H9 (cell line): ENCODE data around the gene CCT3. TPM values are rescaled to one million over a fixed set of nuclear protein-coding genes. Genes with fewer than 3 reads are reported as not detected.

Experiments
- DNase-seq: peaks from one replicate; pipeline ENCODE4 v3.0.0-alpha.2; 2017
- H2AFZ ChIP-seq: one replicate; pipeline ENCODE4 v1.6.1; 2013; ENCODE audit warnings: mild to moderate bottlenecking, low read length, control low read depth, moderate library complexity
- H2AK5ac ChIP-seq: 2 replicates; pipeline ENCODE4 v1.6.1; 2013; ENCODE audit warnings: low read length, control low read depth, mixed read lengths; ENCODE audit not compliant: insufficient read length
- H2BK120ac ChIP-seq: one replicate; pipeline ENCODE4 v1.6.1; 2013; ENCODE audit warnings: low read depth, mild to moderate bottlenecking, low read length, control low read depth, inconsistent platforms; ENCODE audit not compliant: poor library complexity, severe bottlenecking
- H2BK12ac ChIP-seq: 2 replicates; pipeline ENCODE4 v1.6.1; 2013; ENCODE audit warnings: low read length, control low read depth, mixed read lengths, low read depth; ENCODE audit not compliant: insufficient read length
- H2BK15ac ChIP-seq: 2 replicates; pipeline ENCODE4 v1.6.1; 2013; ENCODE audit warnings: low read depth, low read length, control low read depth
- H2BK20ac ChIP-seq: one replicate; pipeline ENCODE4 v1.6.1; 2013; ENCODE audit warnings: low read depth, mild to moderate bottlenecking, low read length, control low read depth, inconsistent platforms; ENCODE audit not compliant: poor library complexity, severe bottlenecking
- H2BK5ac ChIP-seq: 2 replicates; pipeline ENCODE4 v1.6.1; 2013; ENCODE audit warnings: low read length, control low read depth, mixed read lengths; ENCODE audit not compliant: insufficient read length
- H3K14ac ChIP-seq: 2 replicates; pipeline ENCODE4 v1.6.1; 2013; ENCODE audit warnings: low read length, control low read depth; ENCODE audit not compliant: insufficient read depth
- H3K18ac ChIP-seq: 2 replicates; pipeline ENCODE4 v1.6.1; 2013; ENCODE audit warnings: low read depth, mild to moderate bottlenecking, mixed read lengths, low read length, control low read depth; ENCODE audit not compliant: insufficient read length
- H3K23ac ChIP-seq: 2 replicates; pipeline ENCODE4 v1.6.1; 2013; ENCODE audit warnings: low read length, control low read depth, mixed read lengths, low read depth; ENCODE audit not compliant: insufficient read length
- H3K23me2 ChIP-seq: 2 replicates; pipeline ENCODE4 v1.6.1; 2013; ENCODE audit warnings: low read depth, mild to moderate bottlenecking, mixed read lengths, low read length, control low read depth; ENCODE audit not compliant: insufficient read length, poor library complexity, severe bottlenecking
- H3K27ac ChIP-seq: 2 replicates; pipeline ENCODE4 v1.5.1; 2013; ENCODE audit warnings: low read length, control low read depth, mixed read lengths, low read depth; ENCODE audit not compliant: insufficient read length
- H3K27me3 ChIP-seq: 2 replicates; pipeline ENCODE4 v1.6.1; 2013; ENCODE audit warnings: low read length, control low read depth, inconsistent platforms; ENCODE audit not compliant: insufficient read depth
- H3K4ac ChIP-seq: 2 replicates; pipeline ENCODE4 v1.6.1; 2013; ENCODE audit warnings: low read depth, mild to moderate bottlenecking, control low read depth, inconsistent platforms, low read length, moderate library complexity
- H3K4me1 ChIP-seq: 2 replicates; pipeline ENCODE4 v1.6.1; 2013; ENCODE audit warnings: low read length, control low read depth, inconsistent platforms; ENCODE audit not compliant: insufficient read depth
- H3K4me2 ChIP-seq: 2 replicates; pipeline ENCODE4 v1.6.1; 2013; ENCODE audit warnings: low read length, control low read depth, mixed read lengths; ENCODE audit not compliant: insufficient read length, insufficient read depth
- H3K56ac ChIP-seq: 2 replicates; pipeline ENCODE4 v1.6.1; 2013; ENCODE audit warnings: low read depth, mild to moderate bottlenecking, mixed read lengths, low read length, control low read depth; ENCODE audit not compliant: insufficient read length
- H3K79me1 ChIP-seq: 2 replicates; pipeline ENCODE4 v1.6.1; 2013; ENCODE audit warnings: low read depth, mild to moderate bottlenecking, moderate library complexity, low read length, control low read depth, inconsistent platforms; ENCODE audit not compliant: insufficient read depth, poor library complexity, severe bottlenecking
- H3K79me2 ChIP-seq: 2 replicates; pipeline ENCODE4 v1.6.1; 2013; ENCODE audit warnings: low read length, control low read depth, inconsistent platforms; ENCODE audit not compliant: insufficient read depth
- H3K9ac ChIP-seq: 2 replicates; pipeline ENCODE4 v1.6.1; 2013; ENCODE audit warnings: low read length, control low read depth, mixed read lengths; ENCODE audit not compliant: insufficient read length; ENCODE audit errors: extremely low read depth
- H3K9me3 ChIP-seq: one replicate; pipeline ENCODE4 v1.6.1; 2013; ENCODE audit warnings: low read depth, low read length, inconsistent platforms; ENCODE audit not compliant: control insufficient read depth
- H3T11ph ChIP-seq: one replicate; pipeline ENCODE4 v1.6.1; 2013; ENCODE audit warnings: mild to moderate bottlenecking, low read length, control low read depth, inconsistent platforms
- H4K20me1 ChIP-seq: one replicate; pipeline ENCODE4 v1.6.1; 2013; ENCODE audit not compliant: control insufficient read depth, insufficient read length, insufficient read depth
- H4K5ac ChIP-seq: 2 replicates; pipeline ENCODE4 v1.6.1; 2013; ENCODE audit warnings: low read depth, mild to moderate bottlenecking, mixed read lengths, low read length, control low read depth; ENCODE audit not compliant: insufficient read length
- H4K8ac ChIP-seq: replicated peaks from 2 replicates; pipeline ENCODE4 v1.6.1; 2013; ENCODE audit warnings: low read length, control low read depth, mixed read lengths, low read depth; ENCODE audit not compliant: insufficient read length
- H4K91ac ChIP-seq: 2 replicates; pipeline ENCODE4 v1.6.1; 2013; ENCODE audit warnings: low read depth, mild to moderate bottlenecking, moderate library complexity, mixed read lengths, low read length, control low read depth; ENCODE audit not compliant: insufficient read length
- H3K27ac Mint-ChIP-seq, 3 experiments: 2 replicates in 2 of 3; 3 replicates in 1 of 3; pipeline ENCODE4 v1.8.0; 2020 to 2021; ENCODE audit warnings: mixed read lengths in 3 of 3, mild to moderate bottlenecking in 1 of 3, moderate library complexity in 1 of 3
- H3K27me3 Mint-ChIP-seq: 2 replicates; pipeline ENCODE4 v1.8.0; 2021; ENCODE audit warnings: low read depth, mild to moderate bottlenecking, moderate library complexity, mixed read lengths
- H3K36me3 Mint-ChIP-seq, 3 experiments: 2 replicates in 2 of 3; 3 replicates in 1 of 3; pipeline ENCODE4 v1.8.0; 2020 to 2021; ENCODE audit warnings: low read depth in 3 of 3, mixed read lengths in 3 of 3; ENCODE audit not compliant: insufficient read depth in 1 of 3
- H3K4me1 Mint-ChIP-seq, 2 experiments: 2 replicates each; pipeline ENCODE4 v1.8.0; 2020; ENCODE audit warnings: mixed read lengths in 2 of 2
- H3K4me3 Mint-ChIP-seq, 2 experiments: 2 replicates in 1 of 2; 3 replicates in 1 of 2; pipeline ENCODE4 v1.8.0; 2020 to 2021; ENCODE audit warnings: mild to moderate bottlenecking in 2 of 2, mixed read lengths in 2 of 2, moderate library complexity in 1 of 2
- H3K9me3 Mint-ChIP-seq, 2 experiments: 2 replicates in 1 of 2; 3 replicates in 1 of 2; pipeline ENCODE4 v1.8.0; 2020; ENCODE audit warnings: mild to moderate bottlenecking in 2 of 2, mixed read lengths in 2 of 2, moderate library complexity in 1 of 2
- CTCF ChIP-seq: fragments of 200-600 bp; sonication (generic); conservative IDR thresholded peaks from 3 replicates; pipeline ENCODE4 v1.8.0; 2021; ENCODE audit warnings: antibody characterized with exemption, mild to moderate bottlenecking
- WGBS: extraction: QIAGEN DNeasy Blood & Tissue Kit; methylation state at CpG from one replicate; pipeline ENCODE4 v1.1.7; 2013; ENCODE audit warnings: missing lambda C conversion rate, low lambda C conversion rate, mixed read lengths; ENCODE audit not compliant: insufficient read length; ENCODE audit errors: extremely low coverage; 5-methylcytosine and 5-hydroxymethylcytosine counted together
- total RNA-seq: library from RNA; stranded (reverse); gene quantifications from 2 replicates; pipeline ENCODE4 v1.2.1, GENCODE V29; 2021

Gene CCT3
- total RNA-seq, 1 experiment from 2014 or later: 524 TPM

GRCh38 chr1:156285437-156285836 lies 52.7 kb downstream of the CCT3 start:
- Histone ChIP-seq H4K8ac (no peak overlapping the region), H2BK5ac (no peak overlapping the region), H2BK20ac (no peak overlapping the region), H3K23ac (no peak overlapping the region), H4K91ac (no peak overlapping the region), H2BK15ac (no peak overlapping the region), H3K18ac (no peak overlapping the region), H4K20me1 (no peaks in the 10 kb centered on the region), H2BK120ac (no peak overlapping the region), H4K5ac (no peak overlapping the region), H2AK5ac (no peak overlapping the region), H3K9ac (no peak overlapping the region), H3T11ph (no peak overlapping the region), H3K14ac (no peak overlapping the region), H3K79me2 (peaks cover 14% of the 10 kb centered on the region), H3K4me2 (no peak overlapping the region), H3K9me3 (no peaks in the 10 kb centered on the region), H3K27ac (no peak overlapping the region), H3K79me1 (no peaks in the 10 kb centered on the region), H3K4me1 (no peaks in the 10 kb centered on the region), H2BK12ac (no peak overlapping the region), H3K23me2 (peaks cover 12% of the 10 kb centered on the region), H3K27me3 (no peaks in the 10 kb centered on the region; the same call in 1 of the 2 replicates), H3K56ac (no peak overlapping the region), H3K4ac (no peak overlapping the region), H2AFZ (no peak overlapping the region)
- Mint-ChIP-seq H3K4me1 (peaks cover 24 to 29% of the 10 kb centered on the region in 2 experiments), H3K9me3 (no peaks in the 10 kb centered on the region), H3K4me3 (no peak overlapping the region), H3K27ac (no peak overlapping the region), H3K27me3 (no peaks in the 10 kb centered on the region; the same call in 1 of the 2 replicates), H3K36me3 (0 out of 7 replicates have a peak, but pooled peaks cover 0 to 5% (median 0%) of the 10 kb centered on the region in 3 experiments)
- no CpG with 5 or more reads among the region's 21 CpGs for WGBS
- TF ChIP-seq CTCF: no peak
- DNase-seq: no peak
